ENCODE results near the gene TC2N.

DNA sequence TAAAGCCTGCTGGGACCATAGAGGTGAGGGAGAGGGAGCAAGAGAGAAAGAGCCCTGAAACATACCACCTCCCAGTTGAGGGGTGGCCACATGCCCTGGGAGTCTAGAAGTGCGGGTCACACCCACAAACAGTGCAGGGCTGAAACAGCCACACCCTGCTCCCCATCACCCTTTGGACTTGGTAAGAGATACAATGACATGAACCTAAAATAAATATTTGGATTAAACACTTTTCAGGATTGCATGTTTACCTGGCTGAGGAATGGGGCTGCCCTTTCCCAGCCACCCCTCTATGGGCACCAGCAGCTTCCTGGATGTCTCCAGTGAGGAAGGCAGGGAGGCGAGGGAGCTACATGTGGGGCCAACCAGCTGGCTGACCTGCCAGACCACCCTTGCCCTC is 39.0 kb upstream of the TC2N start:
- TF ChIP-seq POLR2AphosphoS5 (IDR thresholded peaks at IDR 0.05; ENCODE audit: insufficient read depth in 1 of 2, low read depth in 1 of 2) (no peak), CTCF (IDR thresholded peaks at IDR 0.05) (no peak), POLR2A (IDR thresholded peaks at IDR 0.05) (no peak)
